OCI-LY3 (cell line): ENCODE results near the gene PLSCR4.
"Not testable (repeated sequence)": the region's sequence is repeated elsewhere in the genome, so short reads cannot be mapped to it uniquely, and the experiment has no call there.

ENCODE experiments used
- EZH2phosphoT487 ChIP-seq: fragments of 200-600 bp; shearing (Covaris generic); IDR thresholded peaks from 2 replicates; pipeline ENCODE4 v1.6.1; 2018; ENCODE audit warnings: antibody characterized with exemption, mixed run types, low read depth
- TF ChIP-seq, protein P1 (sequence below): fragments of 200-600, 300-600 bp; sonication (generic); IDR thresholded peaks from 2 replicates; pipeline ENCODE4 v1.5.1; 2014; ENCODE audit warnings: antibody characterized with exemption, low read length, low read depth

DNA sequence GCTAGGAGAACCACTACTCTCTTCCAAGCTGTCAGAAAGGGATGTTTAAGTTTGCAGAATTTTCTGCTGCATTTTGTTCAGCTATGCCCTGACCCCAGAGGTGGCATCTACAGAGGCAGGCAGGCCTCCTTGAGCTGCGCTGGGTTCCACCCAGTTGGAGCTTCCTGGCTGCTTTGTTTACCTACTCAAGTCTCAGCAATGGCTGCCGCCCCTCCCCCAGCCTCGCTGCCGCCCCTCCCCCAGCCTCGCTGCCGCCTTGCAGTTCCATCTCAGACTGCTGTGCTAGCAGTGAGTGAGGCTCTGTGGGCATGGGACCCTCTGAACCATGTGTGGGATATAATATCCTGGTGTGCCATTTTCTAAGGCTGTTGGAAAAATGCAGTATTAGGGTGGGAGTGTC, 42.5 kb upstream of the PLSCR4 start:
- TF ChIP-seq, protein P1, sequence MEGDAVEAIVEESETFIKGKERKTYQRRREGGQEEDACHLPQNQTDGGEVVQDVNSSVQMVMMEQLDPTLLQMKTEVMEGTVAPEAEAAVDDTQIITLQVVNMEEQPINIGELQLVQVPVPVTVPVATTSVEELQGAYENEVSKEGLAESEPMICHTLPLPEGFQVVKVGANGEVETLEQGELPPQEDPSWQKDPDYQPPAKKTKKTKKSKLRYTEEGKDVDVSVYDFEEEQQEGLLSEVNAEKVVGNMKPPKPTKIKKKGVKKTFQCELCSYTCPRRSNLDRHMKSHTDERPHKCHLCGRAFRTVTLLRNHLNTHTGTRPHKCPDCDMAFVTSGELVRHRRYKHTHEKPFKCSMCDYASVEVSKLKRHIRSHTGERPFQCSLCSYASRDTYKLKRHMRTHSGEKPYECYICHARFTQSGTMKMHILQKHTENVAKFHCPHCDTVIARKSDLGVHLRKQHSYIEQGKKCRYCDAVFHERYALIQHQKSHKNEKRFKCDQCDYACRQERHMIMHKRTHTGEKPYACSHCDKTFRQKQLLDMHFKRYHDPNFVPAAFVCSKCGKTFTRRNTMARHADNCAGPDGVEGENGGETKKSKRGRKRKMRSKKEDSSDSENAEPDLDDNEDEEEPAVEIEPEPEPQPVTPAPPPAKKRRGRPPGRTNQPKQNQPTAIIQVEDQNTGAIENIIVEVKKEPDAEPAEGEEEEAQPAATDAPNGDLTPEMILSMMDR, result not testable (repeated sequence)
- not testable (repeated sequence) for TF ChIP-seq EZH2phosphoT487
